Nephron progenitor cell (in vitro differentiated cells): ENCODE results near the gene NOL6.

Experiments
- DNase-seq: peaks from one replicate; pipeline ENCODE4 v3.0.0; 2021
- H3K27ac Mint-ChIP-seq: 2 replicates; pipeline ENCODE4 v1.8.0; 2021; ENCODE audit warnings: mild to moderate bottlenecking, moderate library complexity, mixed read lengths
- H3K27me3 Mint-ChIP-seq: 2 replicates; pipeline ENCODE4 v1.8.0; 2021; ENCODE audit warnings: mild to moderate bottlenecking, low read depth, mixed read lengths; ENCODE audit not compliant: poor library complexity
- H3K36me3 Mint-ChIP-seq: 2 replicates; pipeline ENCODE4 v1.8.0; 2021; ENCODE audit warnings: low read depth, mixed read lengths
- H3K4me1 Mint-ChIP-seq: 2 replicates; pipeline ENCODE4 v1.8.0; 2021; ENCODE audit warnings: mixed read lengths
- H3K4me3 Mint-ChIP-seq: 2 replicates; pipeline ENCODE4 v1.8.0; 2021; ENCODE audit warnings: mild to moderate bottlenecking, moderate library complexity, mixed read lengths
- H3K9me3 Mint-ChIP-seq: 2 replicates; pipeline ENCODE4 v1.8.0; 2021; ENCODE audit warnings: mild to moderate bottlenecking, moderate library complexity, mixed read lengths
- TF ChIP-seq, protein P1 (sequence below): fragments of 200-600 bp; sonication (generic); IDR thresholded peaks from 2 replicates; pipeline ENCODE4 v1.5.0; 2021; ENCODE audit warnings: antibody characterized with exemption

Gene NOL6

GRCh38 chr9:33472171-33472880 lies 1.4 kb downstream of the NOL6 start:
- no peaks in the 10 kb centered on the region for H3K9me3 Mint-ChIP-seq
- no peaks in the 10 kb centered on the region for H3K27me3 Mint-ChIP-seq
- peaks cover 37% of the 10 kb centered on the region for H3K36me3 Mint-ChIP-seq
- H3K27ac Mint-ChIP-seq, result no peak overlapping the region
- peak overlapping the region; percentile 99 for H3K4me3 Mint-ChIP-seq
- TF ChIP-seq, protein P1, sequence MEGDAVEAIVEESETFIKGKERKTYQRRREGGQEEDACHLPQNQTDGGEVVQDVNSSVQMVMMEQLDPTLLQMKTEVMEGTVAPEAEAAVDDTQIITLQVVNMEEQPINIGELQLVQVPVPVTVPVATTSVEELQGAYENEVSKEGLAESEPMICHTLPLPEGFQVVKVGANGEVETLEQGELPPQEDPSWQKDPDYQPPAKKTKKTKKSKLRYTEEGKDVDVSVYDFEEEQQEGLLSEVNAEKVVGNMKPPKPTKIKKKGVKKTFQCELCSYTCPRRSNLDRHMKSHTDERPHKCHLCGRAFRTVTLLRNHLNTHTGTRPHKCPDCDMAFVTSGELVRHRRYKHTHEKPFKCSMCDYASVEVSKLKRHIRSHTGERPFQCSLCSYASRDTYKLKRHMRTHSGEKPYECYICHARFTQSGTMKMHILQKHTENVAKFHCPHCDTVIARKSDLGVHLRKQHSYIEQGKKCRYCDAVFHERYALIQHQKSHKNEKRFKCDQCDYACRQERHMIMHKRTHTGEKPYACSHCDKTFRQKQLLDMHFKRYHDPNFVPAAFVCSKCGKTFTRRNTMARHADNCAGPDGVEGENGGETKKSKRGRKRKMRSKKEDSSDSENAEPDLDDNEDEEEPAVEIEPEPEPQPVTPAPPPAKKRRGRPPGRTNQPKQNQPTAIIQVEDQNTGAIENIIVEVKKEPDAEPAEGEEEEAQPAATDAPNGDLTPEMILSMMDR, result no peak
- H3K4me1 Mint-ChIP-seq, result peaks cover 25% of the 10 kb centered on the region
- no peak for DNase-seq

- peak overlapping the region; percentile 65 for H3K27ac Mint-ChIP-seq
- H3K4me3 Mint-ChIP-seq, result no peak overlapping the region
Measured at GRCh38 chr9:33471361-33471760, 2.4 kb downstream of the NOL6 start.

GRCh38 chr9:33469891-33470290 lies 3.8 kb downstream of the NOL6 start:
- no peak for DNase-seq
- no peaks in the 10 kb centered on the region for H3K27me3 Mint-ChIP-seq
- H3K9me3 Mint-ChIP-seq, result no peaks in the 10 kb centered on the region
- no peak overlapping the region for H3K4me3 Mint-ChIP-seq
- H3K36me3 Mint-ChIP-seq, result peaks cover 44% of the 10 kb centered on the region
- TF ChIP-seq, protein P1, result no peak
- no peak overlapping the region for H3K27ac Mint-ChIP-seq
- peaks cover 25% of the 10 kb centered on the region for H3K4me1 Mint-ChIP-seq

More at GRCh38 chr9:33471361-33471760, 2.4 kb downstream of the NOL6 start:
- H3K9me3 Mint-ChIP-seq, result no peaks in the 10 kb centered on the region
- TF ChIP-seq, protein P1, result no peak
- peaks cover 37% of the 10 kb centered on the region for H3K36me3 Mint-ChIP-seq
- H3K27me3 Mint-ChIP-seq, result no peaks in the 10 kb centered on the region
- H3K4me1 Mint-ChIP-seq, result peaks cover 25% of the 10 kb centered on the region
- no peak for DNase-seq

GRCh38 chr9:33468797-33469621 lies 4.7 kb downstream of the NOL6 start:
- H3K9me3 Mint-ChIP-seq, result no peaks in the 10 kb centered on the region
- TF ChIP-seq, protein P1, result no peak
- H3K4me1 Mint-ChIP-seq, result peaks cover 29% of the 10 kb centered on the region
- no peaks in the 10 kb centered on the region for H3K27me3 Mint-ChIP-seq
- no peak for DNase-seq
- H3K27ac Mint-ChIP-seq, result no peak overlapping the region
- H3K36me3 Mint-ChIP-seq, result peaks cover 51% of the 10 kb centered on the region
- no peak overlapping the region for H3K4me3 Mint-ChIP-seq

GRCh38 chr9:33468215-33468730 lies 5.5 kb downstream of the NOL6 start:
- Mint-ChIP-seq H3K4me3 (no peak overlapping the region), H3K4me1 (peaks cover 22% of the 10 kb centered on the region), H3K9me3 (no peaks in the 10 kb centered on the region), H3K36me3 (peaks cover 51% of the 10 kb centered on the region), H3K27ac (no peak overlapping the region), H3K27me3 (no peaks in the 10 kb centered on the region)
- DNase-seq, result no peak
- TF ChIP-seq, protein P1, result no peak
